Neural cell (in vitro differentiated cells): ENCODE measurements around the gene EPHA6. TPM values are rescaled to one million over a fixed set of nuclear protein-coding genes. Genes with fewer than 3 reads are reported as not detected.

Experiments used
- H2AFZ ChIP-seq: fragments of 200-600, 300-800 bp; sonication (generic), shearing (Covaris generic); 2 replicates; pipeline ENCODE4 v1.6.0; 2014; ENCODE audit warnings: low read depth, mild to moderate bottlenecking, antibody characterized with exemption, low read length, moderate library complexity
- H3F3A ChIP-seq: fragments of 200-600 bp; shearing (Covaris generic); 2 replicates; pipeline ENCODE4 v1.6.1; 2016; ENCODE audit warnings: mild to moderate bottlenecking, moderate library complexity, mixed read lengths, antibody characterized with exemption, low read length; ENCODE audit not compliant: insufficient read depth, poor library complexity, severe bottlenecking
- H3K27ac ChIP-seq: fragments of 200-600, 300-800 bp; sonication (generic), shearing (Covaris generic); 2 replicates; pipeline ENCODE4 v1.5.1; 2014; ENCODE audit warnings: mild to moderate bottlenecking, low read length, moderate library complexity
- H3K27me3 ChIP-seq: fragments of 300-800, 200-600 bp; sonication (generic), shearing (Covaris generic); 2 replicates; pipeline ENCODE4 v1.6.0; 2014; ENCODE audit warnings: mild to moderate bottlenecking, low read depth, low read length, moderate library complexity; ENCODE audit not compliant: insufficient read depth
- H3K36me3 ChIP-seq: fragments of 300-800, 200-600 bp; sonication (generic), shearing (Covaris generic); 2 replicates; pipeline ENCODE4 v1.5.1; 2014; ENCODE audit warnings: mild to moderate bottlenecking, antibody characterized with exemption, low read length, moderate library complexity; ENCODE audit not compliant: insufficient read depth
- H3K4me2 ChIP-seq: fragments of 300-800, 200-600 bp; sonication (generic), shearing (Covaris generic); 2 replicates; pipeline ENCODE4 v1.6.0; 2014; ENCODE audit warnings: mild to moderate bottlenecking, low read length
- H3K4me3 ChIP-seq: fragments of 300-800, 200-600 bp; sonication (generic), shearing (Covaris generic); 2 replicates; pipeline ENCODE4 v1.5.1; 2014; ENCODE audit warnings: mild to moderate bottlenecking, low read length, moderate library complexity
- H3K79me2 ChIP-seq: fragments of 200-600 bp; shearing (Covaris generic); replicated peaks from 2 replicates; pipeline ENCODE4 v1.6.0; 2014; ENCODE audit warnings: mild to moderate bottlenecking, low read length, moderate library complexity; ENCODE audit not compliant: insufficient read depth
- H3K9ac ChIP-seq: fragments of 300-800, 200-600 bp; sonication (generic), shearing (Covaris generic); 2 replicates; pipeline ENCODE4 v1.6.1; 2016; ENCODE audit warnings: mild to moderate bottlenecking, low read length, mixed read lengths
- H3K9me2 ChIP-seq: fragments of 200-600 bp; shearing (Covaris generic); 2 replicates; pipeline ENCODE4 v1.6.1; 2016; ENCODE audit warnings: mild to moderate bottlenecking, low read length, mixed read lengths; ENCODE audit not compliant: insufficient read depth
- H3K9me3 ChIP-seq: fragments of 200-600, 300-800 bp; sonication (generic), shearing (Covaris generic); 2 replicates; pipeline ENCODE4 v1.6.1; 2016; ENCODE audit warnings: mild to moderate bottlenecking, mixed run types, low read length, moderate library complexity, mixed read lengths
- H4K20me1 ChIP-seq: fragments of 200-600 bp; shearing (Covaris generic); 2 replicates; pipeline ENCODE4 v1.6.1; 2016; ENCODE audit warnings: mild to moderate bottlenecking, mixed run types; ENCODE audit not compliant: insufficient read depth
- CTCF ChIP-seq: fragments of 450-650 bp; IDR thresholded peaks from 2 replicates; pipeline ENCODE4 v1.5.1; 2014; ENCODE audit warnings: antibody characterized with exemption, mild to moderate bottlenecking, moderate library complexity; ENCODE audit not compliant: poor library complexity, severe bottlenecking
- EP300 ChIP-seq: fragments of 450-650 bp; conservative IDR thresholded peaks from 2 replicates; pipeline ENCODE4 v1.6.1; 2014; ENCODE audit warnings: antibody characterized with exemption, mild to moderate bottlenecking, moderate library complexity; ENCODE audit not compliant: poor library complexity, severe bottlenecking
- EZH2 ChIP-seq: fragments of 200-600, 300-800 bp; shearing (Covaris generic), sonication (generic); IDR thresholded peaks from 2 replicates; pipeline ENCODE4 v1.6.1; 2014; ENCODE audit warnings: antibody characterized with exemption, low read length, borderline replicate concordance, mild to moderate bottlenecking; ENCODE audit not compliant: insufficient read depth, poor library complexity, severe bottlenecking
- MXI1 ChIP-seq: fragments of 450-650 bp; conservative IDR thresholded peaks from 2 replicates; pipeline ENCODE4 v1.6.1; 2014; ENCODE audit warnings: antibody characterized with exemption, mild to moderate bottlenecking; ENCODE audit not compliant: poor library complexity, severe bottlenecking
- POLR2AphosphoS5 ChIP-seq: IDR thresholded peaks from 2 replicates; pipeline ENCODE4 v1.6.1; 2012
- RAD21 ChIP-seq: fragments of 450-650 bp; conservative IDR thresholded peaks from 2 replicates; pipeline ENCODE4 v1.6.1; 2014; ENCODE audit warnings: antibody characterized with exemption, mild to moderate bottlenecking, moderate library complexity
- SMC3 ChIP-seq: fragments of 450-650 bp; conservative IDR thresholded peaks from 2 replicates; pipeline ENCODE4 v1.6.1; 2014; ENCODE audit warnings: antibody characterized with exemption, mild to moderate bottlenecking, moderate library complexity; ENCODE audit not compliant: poor library complexity
- TAF1 ChIP-seq: IDR thresholded peaks from 2 replicates; pipeline ENCODE4 v1.6.1; 2012; ENCODE audit warnings: low read depth
- polyA plus RNA-seq: library from polyadenylated mRNA; depleted of rRNA; stranded (reverse); fragments of >200 nt; gene quantifications from 2 replicates; pipeline ENCODE4 v1.2.3, GENCODE V29; 2014
- TF ChIP-seq, protein P1 (sequence below): IDR thresholded peaks from 2 replicates; pipeline ENCODE4 v1.6.1; 2012; ENCODE audit warnings: borderline replicate concordance

Gene EPHA6
- polyA plus RNA-seq, 1 donor from 2014 or later: 0.56 TPM

DNA sequence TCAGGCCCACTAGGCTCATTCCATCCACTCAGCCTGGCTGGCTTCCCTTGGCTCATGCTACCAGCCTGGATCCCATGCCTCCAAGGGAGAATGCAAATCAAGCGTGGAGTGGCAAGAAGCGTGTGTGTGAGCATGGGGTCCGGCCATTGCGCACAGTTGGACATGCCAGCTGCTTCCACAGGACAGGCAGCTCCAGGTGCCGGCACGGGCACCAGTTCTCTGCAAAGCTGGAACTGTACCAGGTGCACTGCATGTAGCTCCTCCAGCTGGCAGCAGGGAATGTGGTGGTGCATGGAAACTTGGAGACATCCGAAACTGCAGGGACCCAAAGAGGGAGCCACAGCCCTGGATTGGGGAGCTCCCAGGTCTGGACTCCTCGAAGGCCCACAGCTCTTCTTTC, 449.8 kb downstream of the EPHA6 start:
- no peaks in the 10 kb centered on the region for H3F3A ChIP-seq
- H3K9me3 ChIP-seq: no peaks in the 10 kb centered on the region
- H3K27me3 ChIP-seq: no peaks in the 10 kb centered on the region
- H3K9me2 ChIP-seq: no peaks in the 10 kb centered on the region
- no peak overlapping the region for H3K4me3 ChIP-seq
- H3K4me2 ChIP-seq: no peak overlapping the region
- no peak overlapping the region for H3K9ac ChIP-seq
- H4K20me1 ChIP-seq: no peaks in the 10 kb centered on the region
- no peak overlapping the region for H2AFZ ChIP-seq
- no peak overlapping the region for H3K27ac ChIP-seq
- H3K36me3 ChIP-seq: no peaks in the 10 kb centered on the region
- no peaks in the 10 kb centered on the region for H3K79me2 ChIP-seq
- no peak for TF ChIP-seq EZH2
- TF ChIP-seq, protein P1, sequence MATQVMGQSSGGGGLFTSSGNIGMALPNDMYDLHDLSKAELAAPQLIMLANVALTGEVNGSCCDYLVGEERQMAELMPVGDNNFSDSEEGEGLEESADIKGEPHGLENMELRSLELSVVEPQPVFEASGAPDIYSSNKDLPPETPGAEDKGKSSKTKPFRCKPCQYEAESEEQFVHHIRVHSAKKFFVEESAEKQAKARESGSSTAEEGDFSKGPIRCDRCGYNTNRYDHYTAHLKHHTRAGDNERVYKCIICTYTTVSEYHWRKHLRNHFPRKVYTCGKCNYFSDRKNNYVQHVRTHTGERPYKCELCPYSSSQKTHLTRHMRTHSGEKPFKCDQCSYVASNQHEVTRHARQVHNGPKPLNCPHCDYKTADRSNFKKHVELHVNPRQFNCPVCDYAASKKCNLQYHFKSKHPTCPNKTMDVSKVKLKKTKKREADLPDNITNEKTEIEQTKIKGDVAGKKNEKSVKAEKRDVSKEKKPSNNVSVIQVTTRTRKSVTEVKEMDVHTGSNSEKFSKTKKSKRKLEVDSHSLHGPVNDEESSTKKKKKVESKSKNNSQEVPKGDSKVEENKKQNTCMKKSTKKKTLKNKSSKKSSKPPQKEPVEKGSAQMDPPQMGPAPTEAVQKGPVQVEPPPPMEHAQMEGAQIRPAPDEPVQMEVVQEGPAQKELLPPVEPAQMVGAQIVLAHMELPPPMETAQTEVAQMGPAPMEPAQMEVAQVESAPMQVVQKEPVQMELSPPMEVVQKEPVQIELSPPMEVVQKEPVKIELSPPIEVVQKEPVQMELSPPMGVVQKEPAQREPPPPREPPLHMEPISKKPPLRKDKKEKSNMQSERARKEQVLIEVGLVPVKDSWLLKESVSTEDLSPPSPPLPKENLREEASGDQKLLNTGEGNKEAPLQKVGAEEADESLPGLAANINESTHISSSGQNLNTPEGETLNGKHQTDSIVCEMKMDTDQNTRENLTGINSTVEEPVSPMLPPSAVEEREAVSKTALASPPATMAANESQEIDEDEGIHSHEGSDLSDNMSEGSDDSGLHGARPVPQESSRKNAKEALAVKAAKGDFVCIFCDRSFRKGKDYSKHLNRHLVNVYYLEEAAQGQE: no peak
- no peak for TF ChIP-seq POLR2AphosphoS5
- no peak for TF ChIP-seq TAF1
- no peak for TF ChIP-seq RAD21
- TF ChIP-seq EP300: no peak
- no peak for TF ChIP-seq SMC3
- TF ChIP-seq CTCF: no peak
- no peak for TF ChIP-seq MXI1

DNA sequence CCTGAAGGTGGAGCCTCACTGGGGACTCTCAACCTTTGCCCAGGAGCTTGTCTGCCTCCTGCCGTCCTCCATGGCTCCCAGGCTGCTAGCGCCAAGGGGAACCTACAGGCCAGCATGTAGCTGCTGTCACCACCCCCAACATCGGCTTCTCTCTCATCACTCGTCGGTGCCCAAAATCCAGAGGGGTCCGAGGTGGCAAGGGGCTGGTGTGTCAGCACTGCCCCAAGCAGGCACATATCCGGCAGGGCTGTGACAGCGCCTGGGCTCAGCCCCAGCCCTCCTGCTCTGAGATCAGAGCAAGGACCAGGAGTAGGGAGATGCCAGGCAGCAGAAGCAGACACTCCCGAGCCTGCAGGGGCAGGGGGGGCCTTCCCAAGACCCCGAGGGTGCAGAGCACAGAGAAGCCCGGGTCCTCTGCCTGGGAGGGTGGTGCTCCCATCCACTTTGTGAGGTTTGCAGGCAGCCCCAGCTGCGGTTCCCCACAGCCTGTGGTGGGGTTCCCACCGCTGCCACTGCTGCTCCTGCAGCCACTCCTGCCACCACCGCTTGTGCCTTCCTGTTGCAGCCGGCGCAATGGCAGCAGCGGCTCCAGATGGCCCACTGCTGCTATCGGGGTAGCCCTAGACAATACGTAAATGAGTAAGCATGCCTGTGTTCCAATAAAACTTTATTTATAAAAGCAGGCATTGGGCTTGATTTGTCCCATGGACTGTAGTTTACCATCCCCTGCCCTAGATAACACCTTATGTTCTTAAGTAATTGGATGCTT, 451.0 kb downstream of the EPHA6 start:
- H3F3A ChIP-seq: no peaks in the 10 kb centered on the region
- no peak overlapping the region for H3K4me2 ChIP-seq
- no peaks in the 10 kb centered on the region for H3K9me2 ChIP-seq
- no peaks in the 10 kb centered on the region for H3K79me2 ChIP-seq
- no peak overlapping the region for H3K4me3 ChIP-seq
- no peak overlapping the region for H2AFZ ChIP-seq
- no peak overlapping the region for H3K9ac ChIP-seq
- no peaks in the 10 kb centered on the region for H3K36me3 ChIP-seq
- no peak overlapping the region for H3K27ac ChIP-seq
- TF ChIP-seq SMC3 (no peak), TAF1 (no peak), EP300 (no peak), POLR2AphosphoS5 (no peak), RAD21 (no peak), CTCF (no peak), MXI1 (no peak), EZH2 (no peak)
- TF ChIP-seq, protein P1: no peak
- no peaks in the 10 kb centered on the region for H3K9me3 ChIP-seq
- H4K20me1 ChIP-seq: no peaks in the 10 kb centered on the region
- no peaks in the 10 kb centered on the region for H3K27me3 ChIP-seq
